PC-9 (cell line): ENCODE measurements around the gene ODF2.

Experiments
- CTCF ChIP-seq: fragments of 200-600 bp; sonication (generic); conservative IDR thresholded peaks from 2 replicates; pipeline ENCODE4 v1.6.1; 2017; ENCODE audit warnings: mixed run types, antibody characterized with exemption, mild to moderate bottlenecking, moderate library complexity
- EZH2 ChIP-seq: fragments of 200-600 bp; sonication (generic); IDR thresholded peaks from 2 replicates; pipeline ENCODE4 v1.8.0; 2017; ENCODE audit warnings: antibody characterized with exemption, low read depth

- TF ChIP-seq EZH2 (no peak), CTCF (no peak)
These were observed 23.5 kb downstream of the ODF2 start for GRCh38 chr9:128479262-128479661.
